HEK293 (cell line): ENCODE results near the gene NOPCHAP1.

Experiments
- CTCF ChIA-PET: fragments of 350-600 bp; formaldehyde crosslinking; extraction: SDS; loops from one replicate; lab custom pipeline; 2021; ENCODE audit warnings: antibody characterized with exemption; lab: Yijun Ruan, JAX
- POLR2A ChIA-PET: fragments of 300-600 bp; formaldehyde crosslinking; extraction: SDS; loops from one replicate; lab custom pipeline; 2020; ENCODE audit warnings: antibody characterized with exemption, inconsistent platforms; lab: Yijun Ruan, JAX
- H3K27ac ChIP-seq: fragments of 200-500 bp; sonication (Bioruptor generic); 2 replicates; pipeline ENCODE4 v1.5.1; 2014; ENCODE audit warnings: low read depth, low read length, control low read depth, inconsistent platforms; ENCODE audit errors: extremely low read depth
- H3K36me3 ChIP-seq, 2 experiments: fragments of 200-500 bp in 1 of 2; sonication (Bioruptor generic) in 1 of 2; 1 replicate in 1 of 2; 2 replicates in 1 of 2; pipeline ENCODE4 v1.5.1; 2014 to 2017; ENCODE audit warnings: inconsistent platforms in 2 of 2, low read length in 2 of 2; ENCODE audit not compliant: control insufficient read depth in 2 of 2, insufficient read depth in 1 of 2
- H3K4me1 ChIP-seq: fragments of 200-500 bp; sonication (Bioruptor generic); 2 replicates; pipeline ENCODE4 v1.5.1; 2014; ENCODE audit warnings: mild to moderate bottlenecking, low read length, inconsistent platforms; ENCODE audit not compliant: control insufficient read depth, insufficient read depth
- H3K4me3 ChIP-seq: 2 replicates; pipeline ENCODE4 v1.5.1; 2011; ENCODE audit warnings: low read depth, mild to moderate bottlenecking, control low read depth, low read length, moderate library complexity
- H3K9me3 ChIP-seq: fragments of 200-500 bp; sonication (Bioruptor generic); 2 replicates; pipeline ENCODE4 v1.5.1; 2014; ENCODE audit warnings: low read depth, low read length, inconsistent platforms; ENCODE audit not compliant: control insufficient read depth, insufficient read depth
- FEZF1 ChIP-seq: fragments of 450-650 bp; formaldehyde crosslinking; IDR thresholded peaks from 2 replicates; pipeline ENCODE4 v1.5.1; 2016; ENCODE audit warnings: missing biosample characterization, missing genetic modification characterization
- KLF10 ChIP-seq: fragments of 450-650 bp; IDR thresholded peaks from 2 replicates; pipeline ENCODE4 v1.5.1; 2018; ENCODE audit warnings: missing biosample characterization, mild to moderate bottlenecking, missing genetic modification characterization
- KLF9 ChIP-seq: fragments of 450-650 bp; formaldehyde crosslinking; IDR thresholded peaks from 2 replicates; pipeline ENCODE4 v1.5.1; 2016; ENCODE audit warnings: missing biosample characterization, missing genetic modification characterization, low read depth
- SETDB1 ChIP-seq: IDR thresholded peaks from one replicate; pipeline ENCODE4 v1.6.1; 2017; ENCODE audit warnings: mild to moderate bottlenecking, low read length, moderate library complexity, mixed read lengths; ENCODE audit not compliant: insufficient read length
- ZBTB17 ChIP-seq: fragments of 450-650 bp; formaldehyde crosslinking; IDR thresholded peaks from 2 replicates; pipeline ENCODE4 v1.5.1; 2016; ENCODE audit warnings: missing biosample characterization, missing genetic modification characterization
- ZNF2 ChIP-seq: fragments of 450-650 bp; formaldehyde crosslinking; IDR thresholded peaks from 2 replicates; pipeline ENCODE4 v1.5.1; 2016; ENCODE audit warnings: missing biosample characterization, missing genetic modification characterization
- ZNF214 ChIP-seq: fragments of 450-650 bp; formaldehyde crosslinking; IDR thresholded peaks from 2 replicates; pipeline ENCODE4 v1.5.1; 2017; ENCODE audit warnings: missing biosample characterization, mild to moderate bottlenecking, missing genetic modification characterization, borderline replicate concordance
- ZNF501 ChIP-seq: fragments of 450-650 bp; formaldehyde crosslinking; IDR thresholded peaks from 2 replicates; pipeline ENCODE4 v1.5.1; 2016; ENCODE audit warnings: missing biosample characterization, missing genetic modification characterization
- ZNF514 ChIP-seq: fragments of 450-650 bp; formaldehyde crosslinking; IDR thresholded peaks from 2 replicates; pipeline ENCODE4 v1.5.1; 2016; ENCODE audit warnings: missing biosample characterization, missing genetic modification characterization
- ZNF558 ChIP-seq: fragments of 450-650 bp; formaldehyde crosslinking; IDR thresholded peaks from 2 replicates; pipeline ENCODE4 v1.5.1; 2016; ENCODE audit warnings: missing biosample characterization, missing genetic modification characterization
- ZNF560 ChIP-seq: fragments of 450-650 bp; formaldehyde crosslinking; IDR thresholded peaks from 2 replicates; pipeline ENCODE4 v1.5.1; 2017; ENCODE audit warnings: missing biosample characterization, missing genetic modification characterization, borderline replicate concordance
- TF ChIP-seq, protein P1 (sequence below): fragments of 450-650 bp; formaldehyde crosslinking; IDR thresholded peaks from 2 replicates; pipeline ENCODE4 v1.5.1; 2016; ENCODE audit warnings: missing biosample characterization, missing genetic modification characterization
- TF ChIP-seq, protein P2 (sequence below): fragments of 450-650 bp; formaldehyde crosslinking; IDR thresholded peaks from 2 replicates; pipeline ENCODE4 v1.5.1; 2017; ENCODE audit warnings: missing biosample characterization, missing genetic modification characterization
- TF ChIP-seq, protein P3 (sequence below): fragments of 450-650 bp; formaldehyde crosslinking; IDR thresholded peaks from 2 replicates; pipeline ENCODE4 v1.5.1; 2016; ENCODE audit warnings: missing biosample characterization, missing genetic modification characterization
- TF ChIP-seq, protein P4 (sequence below): fragments of 450-650 bp; formaldehyde crosslinking; IDR thresholded peaks from 2 replicates; pipeline ENCODE4 v1.5.1; 2016; ENCODE audit warnings: missing biosample characterization, missing genetic modification characterization, borderline replicate concordance

NOPCHAP1 gene

DNA sequence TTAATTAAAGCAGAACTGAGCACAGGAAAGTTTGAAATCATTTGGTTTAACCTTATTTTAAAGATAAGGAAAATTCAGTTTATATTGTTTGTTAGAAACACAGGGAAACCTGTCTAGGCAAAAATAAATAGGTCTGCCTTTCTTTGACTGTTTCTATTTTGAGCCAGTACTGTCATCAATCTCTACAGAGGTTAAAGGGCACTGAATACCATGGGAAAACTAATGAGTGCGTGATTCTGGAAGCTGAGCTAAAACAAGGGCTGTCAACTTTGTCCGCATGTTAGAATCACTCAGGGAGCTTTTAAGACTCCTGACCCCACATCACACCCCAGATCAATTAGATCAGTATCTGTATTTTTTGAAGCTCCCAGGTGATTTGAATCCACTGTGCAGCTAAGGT, 38.8 kb downstream of the NOPCHAP1 start (continued):
- TF ChIP-seq, protein P1, sequence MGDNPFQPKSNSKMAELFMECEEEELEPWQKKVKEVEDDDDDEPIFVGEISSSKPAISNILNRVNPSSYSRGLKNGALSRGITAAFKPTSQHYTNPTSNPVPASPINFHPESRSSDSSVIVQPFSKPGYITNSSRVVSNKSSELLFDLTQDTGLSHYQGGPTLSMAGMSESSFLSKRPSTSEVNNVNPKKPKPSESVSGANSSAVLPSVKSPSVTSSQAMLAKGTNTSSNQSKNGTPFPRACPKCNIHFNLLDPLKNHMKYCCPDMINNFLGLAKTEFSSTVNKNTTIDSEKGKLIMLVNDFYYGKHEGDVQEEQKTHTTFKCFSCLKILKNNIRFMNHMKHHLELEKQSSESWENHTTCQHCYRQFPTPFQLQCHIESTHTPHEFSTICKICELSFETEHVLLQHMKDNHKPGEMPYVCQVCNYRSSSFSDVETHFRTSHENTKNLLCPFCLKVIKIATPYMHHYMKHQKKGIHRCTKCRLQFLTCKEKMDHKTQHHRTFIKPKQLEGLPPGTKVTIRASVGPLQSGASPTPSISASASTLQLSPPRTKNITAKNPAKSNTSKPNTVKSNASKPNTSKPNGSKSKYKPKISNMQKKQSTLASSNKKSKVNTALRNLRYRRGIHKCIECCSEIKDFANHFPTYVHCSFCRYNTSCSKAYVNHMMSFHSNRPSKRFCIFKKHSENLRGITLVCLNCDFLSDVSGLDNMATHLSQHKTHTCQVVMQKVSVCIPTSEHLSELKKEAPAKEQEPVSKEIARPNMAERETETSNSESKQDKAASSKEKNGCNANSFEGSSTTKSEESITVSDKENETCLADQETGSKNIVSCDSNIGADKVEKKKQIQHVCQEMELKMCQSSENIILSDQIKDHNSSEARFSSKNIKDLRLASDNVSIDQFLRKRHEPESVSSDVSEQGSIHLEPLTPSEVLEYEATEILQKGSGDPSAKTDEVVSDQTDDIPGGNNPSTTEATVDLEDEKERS (tag by site-specific recombination): no peak
- TF ChIP-seq KLF10 (no peak), ZNF514 (tag by site-specific recombination) (no peak), ZNF560 (tag by site-specific recombination) (no peak), ZNF558 (tag by site-specific recombination) (no peak), SETDB1 (no peak), ZNF501 (tag by site-specific recombination) (no peak), ZBTB17 (no peak)

DNA sequence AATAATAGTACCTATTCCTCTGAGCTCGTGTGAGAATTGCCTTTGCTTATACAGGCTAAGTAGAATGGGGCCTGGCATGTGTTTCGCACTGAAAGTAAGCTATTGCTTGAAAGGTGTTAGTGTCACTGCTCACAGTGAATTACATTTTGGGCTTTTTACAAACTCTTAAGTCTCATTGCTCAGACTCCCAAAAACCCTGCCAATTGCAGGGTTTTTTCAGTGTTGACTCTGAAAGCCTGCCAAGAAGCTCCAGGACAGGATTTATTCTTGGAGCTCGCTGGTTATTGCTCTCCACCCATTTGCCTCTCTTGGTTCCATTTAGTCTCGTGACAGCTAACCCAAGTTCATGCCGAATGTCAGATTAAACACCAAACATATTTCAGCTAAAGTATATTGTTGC, 39.8 kb downstream of the NOPCHAP1 start:
- H3K4me3 ChIP-seq: no peak overlapping the region
- no peak overlapping the region for H3K27ac ChIP-seq
- H3K4me1 ChIP-seq: no peaks in the 10 kb centered on the region; the same call in 1 of the 2 replicates
- CTCF ChIA-PET: no interaction called here
- H3K9me3 ChIP-seq: no peaks in the 10 kb centered on the region
- POLR2A ChIA-PET: no interaction called here
- TF ChIP-seq, protein P2, sequence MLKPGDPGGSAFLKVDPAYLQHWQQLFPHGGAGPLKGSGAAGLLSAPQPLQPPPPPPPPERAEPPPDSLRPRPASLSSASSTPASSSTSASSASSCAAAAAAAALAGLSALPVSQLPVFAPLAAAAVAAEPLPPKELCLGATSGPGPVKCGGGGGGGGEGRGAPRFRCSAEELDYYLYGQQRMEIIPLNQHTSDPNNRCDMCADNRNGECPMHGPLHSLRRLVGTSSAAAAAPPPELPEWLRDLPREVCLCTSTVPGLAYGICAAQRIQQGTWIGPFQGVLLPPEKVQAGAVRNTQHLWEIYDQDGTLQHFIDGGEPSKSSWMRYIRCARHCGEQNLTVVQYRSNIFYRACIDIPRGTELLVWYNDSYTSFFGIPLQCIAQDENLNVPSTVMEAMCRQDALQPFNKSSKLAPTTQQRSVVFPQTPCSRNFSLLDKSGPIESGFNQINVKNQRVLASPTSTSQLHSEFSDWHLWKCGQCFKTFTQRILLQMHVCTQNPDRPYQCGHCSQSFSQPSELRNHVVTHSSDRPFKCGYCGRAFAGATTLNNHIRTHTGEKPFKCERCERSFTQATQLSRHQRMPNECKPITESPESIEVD: peak; percentile 11; the same call in 1 of the 2 replicates
- TF ChIP-seq ZNF214 (tag by site-specific recombination) (no peak), KLF9 (no peak), FEZF1 (tag by site-specific recombination) (no peak)
- TF ChIP-seq, protein P3, sequence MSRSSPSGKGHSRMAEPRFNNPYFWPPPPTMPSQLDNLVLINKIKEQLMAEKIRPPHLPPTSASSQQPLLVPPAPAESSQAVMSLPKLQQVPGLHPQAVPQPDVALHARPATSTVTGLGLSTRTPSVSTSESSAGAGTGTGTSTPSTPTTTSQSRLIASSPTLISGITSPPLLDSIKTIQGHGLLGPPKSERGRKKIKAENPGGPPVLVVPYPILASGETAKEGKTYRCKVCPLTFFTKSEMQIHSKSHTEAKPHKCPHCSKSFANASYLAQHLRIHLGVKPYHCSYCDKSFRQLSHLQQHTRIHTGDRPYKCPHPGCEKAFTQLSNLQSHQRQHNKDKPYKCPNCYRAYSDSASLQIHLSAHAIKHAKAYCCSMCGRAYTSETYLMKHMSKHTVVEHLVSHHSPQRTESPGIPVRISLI (tag by site-specific recombination): 0 out of 2 replicates have a peak, but pooled peaks have one; percentile 27
- TF ChIP-seq, protein P4, sequence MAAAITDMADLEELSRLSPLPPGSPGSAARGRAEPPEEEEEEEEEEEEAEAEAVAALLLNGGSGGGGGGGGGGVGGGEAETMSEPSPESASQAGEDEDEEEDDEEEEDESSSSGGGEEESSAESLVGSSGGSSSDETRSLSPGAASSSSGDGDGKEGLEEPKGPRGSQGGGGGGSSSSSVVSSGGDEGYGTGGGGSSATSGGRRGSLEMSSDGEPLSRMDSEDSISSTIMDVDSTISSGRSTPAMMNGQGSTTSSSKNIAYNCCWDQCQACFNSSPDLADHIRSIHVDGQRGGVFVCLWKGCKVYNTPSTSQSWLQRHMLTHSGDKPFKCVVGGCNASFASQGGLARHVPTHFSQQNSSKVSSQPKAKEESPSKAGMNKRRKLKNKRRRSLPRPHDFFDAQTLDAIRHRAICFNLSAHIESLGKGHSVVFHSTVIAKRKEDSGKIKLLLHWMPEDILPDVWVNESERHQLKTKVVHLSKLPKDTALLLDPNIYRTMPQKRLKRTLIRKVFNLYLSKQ: no peak
- H3K36me3 ChIP-seq: no peaks in the 10 kb centered on the region

DNA sequence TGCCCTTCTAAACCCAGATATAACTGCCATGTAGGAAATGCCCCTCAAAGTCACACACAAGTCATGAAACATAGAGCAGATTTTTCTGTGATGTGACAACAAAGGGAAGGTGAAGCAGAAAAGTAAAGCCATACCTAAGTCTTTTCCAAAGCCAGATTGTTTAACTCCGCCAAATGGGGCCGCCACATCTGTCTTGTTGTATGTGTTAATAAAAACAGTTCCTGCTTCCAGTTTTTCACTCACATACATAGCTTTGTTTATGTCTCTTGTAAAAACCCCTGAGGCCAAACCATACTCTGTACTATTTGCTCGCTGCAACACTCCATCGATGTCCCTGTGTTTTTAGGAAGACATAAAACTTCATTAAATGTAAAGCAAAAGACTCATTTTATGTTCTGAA, 40.3 kb downstream of the NOPCHAP1 start:
- no peak for TF ChIP-seq ZNF2
- TF ChIP-seq, protein P2: peak; percentile 36
- TF ChIP-seq, all 188 proteins: peak for 1
- ChIA-PET POLR2A (no interaction called here), CTCF (no interaction called here)
- Histone ChIP-seq H3K27ac (no peak overlapping the region), H3K4me3 (no peak overlapping the region), H3K36me3 (no peaks in the 10 kb centered on the region), H3K9me3 (no peaks in the 10 kb centered on the region), H3K4me1 (no peaks in the 10 kb centered on the region; the same call in 1 of the 2 replicates)
